ENCODE results near the gene TNS1. TPM values are rescaled to one million over a fixed set of nuclear protein-coding genes. Genes with fewer than 3 reads are reported as not detected.

The TNS1 gene
- total RNA-seq, 1 experiment from 2014 or later, result 3.4 TPM

GRCh38 chr2:218033590-218034496 lies 31.0 kb upstream of the TNS1 start:
- Histone ChIP-seq H2BK20ac (ENCODE audit: low read depth, low read length, poor library complexity, severe bottlenecking) (no peak overlapping the region), H3K79me2 (ENCODE audit: insufficient read depth, low read length) (no peaks in the 10 kb centered on the region), H3T11ph (ENCODE audit: low read length) (no peak overlapping the region), H2AFZ (ENCODE audit: low read length) (no peak overlapping the region), H3K23ac (ENCODE audit: insufficient read length, low read depth, low read length) (no peak overlapping the region), H2BK12ac (ENCODE audit: insufficient read length, low read depth, low read length) (no peak overlapping the region), H4K20me1 (ENCODE audit: control insufficient read depth, insufficient read depth, insufficient read length) (no peaks in the 10 kb centered on the region), H3K9ac (ENCODE audit: extremely low read depth, insufficient read length, low read length) (no peak overlapping the region), H3K18ac (ENCODE audit: insufficient read length, low read depth, low read length) (no peak overlapping the region), H3K4ac (ENCODE audit: low read depth, low read length) (no peak overlapping the region), H3K56ac (ENCODE audit: insufficient read length, low read depth, low read length) (no peak overlapping the region), H3K23me2 (ENCODE audit: insufficient read length, low read depth, low read length, poor library complexity, severe bottlenecking) (peaks cover 8% of the 10 kb centered on the region), H2BK15ac (ENCODE audit: low read depth, low read length) (no peak overlapping the region), H2BK5ac (ENCODE audit: insufficient read length, low read length) (no peak overlapping the region), H3K4me1 (ENCODE audit: insufficient read depth, low read length) (no peaks in the 10 kb centered on the region; the same call in 1 of the 2 replicates), H4K8ac (replicated peaks; ENCODE audit: insufficient read length, low read depth, low read length) (no peak overlapping the region), H2BK120ac (ENCODE audit: low read depth, low read length, poor library complexity, severe bottlenecking) (no peak overlapping the region), H2AK5ac (ENCODE audit: insufficient read length, low read length) (no peak overlapping the region), H3K14ac (ENCODE audit: insufficient read depth, low read length) (no peak overlapping the region), H3K79me1 (ENCODE audit: insufficient read depth, low read depth, low read length, poor library complexity, severe bottlenecking) (no peaks in the 10 kb centered on the region), H3K9me3 (ENCODE audit: control insufficient read depth, low read depth, low read length) (no peaks in the 10 kb centered on the region), H3K27ac (ENCODE audit: insufficient read length, low read depth, low read length) (no peak overlapping the region), H3K27me3 (ENCODE audit: insufficient read depth, low read length) (peaks cover 6% of the 10 kb centered on the region; the same call in 1 of the 2 replicates), H4K5ac (ENCODE audit: insufficient read length, low read depth, low read length) (no peak overlapping the region), H4K91ac (ENCODE audit: insufficient read length, low read depth, low read length) (no peak overlapping the region), H3K4me2 (ENCODE audit: insufficient read depth, insufficient read length, low read length) (peak overlapping the region; percentile 63)
- Mint-ChIP-seq H3K27me3 (ENCODE audit: low read depth) (peaks cover 24% of the 10 kb centered on the region), H3K4me3 (peak overlapping the region; percentile 60 to 79), H3K36me3 (ENCODE audit: insufficient read depth in 1 of 3, low read depth in 3 of 3) (no peaks in the 10 kb centered on the region), H3K4me1 (peaks cover 9% of the 10 kb centered on the region in 2 experiments), H3K27ac (no peak overlapping the region; a peak in 1 of 7 replicates), H3K9me3 (no peaks in the 10 kb centered on the region)
- no CpG with 5 or more reads among the region's 45 CpGs for WGBS (ENCODE audit: extremely low coverage, insufficient read length, low lambda C conversion rate)
- DNase-seq, result peak; percentile 58
- no peak for TF ChIP-seq CTCF (conservative IDR thresholded peaks at IDR 0.05)
